AG08395 (cell line): ENCODE results near the gene SORCS1.

ENCODE experiments used
- DNase-seq: peaks from one replicate; pipeline ENCODE4 v3.0.0; 2012; ENCODE audit warnings: mixed read lengths, low spot score

Gene SORCS1

DNA sequence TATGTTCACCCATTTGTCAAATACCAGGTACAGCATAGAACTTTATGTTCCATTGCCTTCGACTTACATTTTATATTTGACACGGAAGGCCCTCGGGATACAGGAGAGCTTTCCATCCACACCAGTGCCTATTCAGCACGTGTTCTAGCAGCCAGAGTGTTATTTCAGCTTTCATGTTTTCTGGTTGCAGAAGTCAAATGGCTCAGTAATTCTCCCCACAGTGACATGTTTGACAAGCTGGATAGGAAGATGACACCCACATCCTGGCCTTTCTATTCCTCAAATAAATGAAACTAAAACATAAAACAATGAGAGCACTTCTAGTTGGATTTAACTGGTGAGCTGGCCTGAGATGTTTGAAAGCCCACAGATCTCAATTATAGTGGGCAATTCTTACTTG lies 173.4 kb downstream of the SORCS1 start:
- DNase-seq: no peak

DNA sequence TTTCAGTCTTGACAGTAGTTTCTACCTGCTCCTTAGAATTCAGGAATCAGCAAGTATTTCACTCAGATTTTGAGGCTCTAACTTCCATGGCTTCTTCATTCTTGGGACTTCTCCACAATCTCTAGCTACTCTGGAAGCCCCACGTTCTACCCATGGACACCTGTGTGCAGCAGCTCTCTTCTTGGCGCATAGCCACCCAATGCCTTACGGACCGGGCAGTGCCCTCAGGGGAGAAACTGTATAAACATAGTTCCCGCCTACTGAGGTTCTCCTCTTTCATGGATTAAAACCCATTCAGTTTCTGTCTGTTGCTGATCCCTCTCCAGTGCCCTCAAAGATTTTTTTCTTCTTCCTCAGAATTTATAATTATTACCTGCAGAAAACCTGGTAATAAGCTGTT lies 177.1 kb downstream of the SORCS1 start:
- DNase-seq: no peak

DNA sequence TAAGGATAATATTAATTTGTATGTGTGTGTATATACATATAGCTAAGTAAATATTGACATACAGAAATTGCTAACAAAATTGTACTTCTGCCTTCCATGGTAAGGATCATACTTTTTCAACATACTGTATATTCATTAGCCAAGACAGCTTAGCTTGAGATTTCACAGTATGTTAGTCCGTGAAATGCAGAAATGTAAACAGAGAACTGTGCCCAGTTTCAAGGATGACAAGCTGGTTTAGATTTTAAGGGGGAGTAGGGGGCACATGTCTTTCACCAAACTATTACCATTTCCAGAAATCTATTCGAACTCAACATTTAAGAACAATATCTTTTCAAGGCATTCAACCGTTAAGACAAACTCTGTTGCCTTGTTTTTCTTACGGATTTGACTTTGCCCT lies 182.2 kb downstream of the SORCS1 start:
- DNase-seq: no peak

DNA sequence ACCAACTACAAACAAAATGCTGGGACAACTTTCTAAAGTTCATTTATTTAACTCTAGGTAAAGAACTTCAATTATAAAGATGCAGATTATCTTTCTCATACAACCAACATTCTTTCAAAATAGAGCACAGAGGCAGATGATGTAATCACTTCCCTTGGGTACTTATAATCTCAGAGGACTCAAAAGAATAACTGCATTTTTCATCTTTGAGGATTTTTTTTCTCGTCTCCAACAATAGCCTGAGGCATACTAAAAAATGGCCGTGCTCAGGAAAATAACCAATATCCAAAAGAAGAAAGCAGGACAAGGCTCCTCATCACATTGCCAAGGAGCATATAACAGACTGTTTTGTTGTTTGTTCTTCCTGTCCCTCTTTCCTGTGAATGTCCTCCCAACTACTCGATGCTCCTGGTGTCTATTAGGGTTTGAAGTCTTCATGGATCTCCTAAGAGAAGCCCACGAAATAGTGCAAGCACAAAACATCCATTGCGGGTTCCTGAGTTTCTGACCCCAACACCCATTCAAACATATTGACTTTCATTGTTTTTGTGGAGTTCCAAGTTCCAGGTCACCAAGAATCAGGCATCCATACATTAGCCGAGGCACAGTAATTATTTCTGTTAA lies 182.9 kb downstream of the SORCS1 start:
- no peak for DNase-seq

DNA sequence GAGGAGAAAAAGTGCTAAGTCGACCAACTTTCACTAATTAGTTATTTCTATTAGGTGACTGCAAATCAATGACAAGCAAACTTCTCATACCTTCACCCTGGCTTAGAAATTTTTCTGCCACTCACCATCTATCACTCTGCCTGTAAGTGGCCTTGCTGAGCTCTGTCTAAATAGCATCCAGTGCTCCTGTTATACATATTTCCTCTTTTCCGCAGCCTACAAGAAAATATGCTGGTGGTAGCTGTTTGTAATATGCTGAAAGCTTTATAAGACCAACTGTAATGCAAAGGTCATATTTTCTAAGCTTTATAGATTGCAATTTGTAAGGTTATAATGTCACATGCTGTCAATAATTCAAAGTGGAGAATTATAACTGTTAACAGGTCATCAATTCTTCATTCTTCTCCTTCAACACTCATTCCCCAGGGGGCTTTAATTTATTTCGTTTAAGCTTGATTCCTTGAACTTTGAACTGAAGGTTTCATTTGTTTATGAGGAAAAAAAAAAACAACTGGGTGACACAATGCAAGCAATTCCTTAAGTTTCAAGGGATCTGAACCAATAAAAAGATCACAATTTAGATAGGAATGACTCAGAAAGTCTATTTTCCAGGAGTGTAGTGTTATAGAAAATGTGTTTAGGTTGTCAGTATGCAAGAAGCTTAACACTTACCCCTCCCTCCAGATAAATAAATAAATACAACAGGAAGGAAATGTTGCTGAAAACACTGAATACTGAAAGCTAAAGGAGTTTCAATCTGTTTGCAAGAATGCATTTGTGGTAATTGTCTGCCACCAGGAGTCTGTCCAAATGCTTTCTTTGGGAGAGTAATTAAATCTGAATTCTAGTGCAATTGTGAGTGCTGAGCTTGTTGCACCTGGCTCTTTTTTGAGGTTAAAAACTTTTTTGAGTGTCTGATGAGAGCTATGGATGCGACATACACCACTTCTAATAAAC lies 183.7 kb downstream of the SORCS1 start:
- no peak for DNase-seq

DNA sequence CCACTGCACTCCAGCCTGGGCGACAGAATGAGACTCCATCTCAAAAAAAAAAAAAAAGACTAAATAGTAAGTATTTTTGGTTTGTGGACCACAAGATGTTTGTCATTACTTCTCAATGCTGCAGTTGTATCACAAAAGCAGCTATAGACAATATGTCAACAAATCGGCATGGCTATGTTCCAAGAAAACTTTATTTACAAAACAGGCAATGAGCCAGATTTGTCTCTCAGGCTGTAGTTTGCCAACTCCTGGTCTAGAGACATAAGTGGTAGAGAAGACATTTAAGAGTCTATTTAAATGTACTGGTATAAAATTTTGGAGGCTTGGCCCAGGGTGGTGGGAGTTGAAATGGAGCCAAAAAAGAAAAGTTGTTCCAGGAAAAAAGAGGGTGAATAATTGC lies 185.8 kb downstream of the SORCS1 start:
- DNase-seq: no peak

DNA sequence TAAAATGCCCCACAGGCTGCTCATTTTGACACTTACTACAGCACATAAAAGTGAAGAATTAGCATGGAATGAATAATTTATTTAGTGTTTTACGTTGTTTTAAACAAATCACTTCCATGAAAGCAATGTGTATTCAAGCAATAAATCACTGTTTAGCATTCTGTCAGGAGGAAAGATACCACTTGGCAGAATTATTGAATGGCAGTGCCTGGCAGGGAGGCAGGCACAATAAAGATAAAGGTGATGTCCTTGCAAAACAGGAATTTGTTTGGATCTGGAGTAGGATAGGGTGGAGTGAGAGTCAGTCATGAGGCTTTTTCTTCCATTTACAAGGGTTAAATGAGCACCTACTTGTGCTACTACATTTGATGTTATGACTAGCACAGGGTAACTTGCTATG lies 190.8 kb downstream of the SORCS1 start:
- DNase-seq: no peak

DNA sequence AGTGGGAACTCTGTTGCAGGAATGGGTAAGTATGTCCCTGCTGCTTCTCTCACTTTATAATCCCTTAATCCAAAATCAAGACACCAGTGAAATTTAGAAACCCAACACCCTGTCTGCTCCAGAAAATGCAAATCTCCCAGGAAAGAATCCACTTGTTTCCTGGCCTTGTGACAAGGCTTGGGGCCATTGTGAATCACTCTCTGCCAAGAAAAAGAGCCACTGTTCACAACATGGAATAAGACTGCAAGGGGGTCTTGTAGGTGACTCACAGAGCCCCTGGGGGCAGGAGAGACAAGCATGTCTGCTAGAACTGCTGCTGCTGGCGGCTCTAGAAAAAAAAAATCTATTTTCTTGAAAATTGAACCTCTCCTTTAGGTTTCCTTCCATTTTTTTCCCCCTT lies 191.2 kb downstream of the SORCS1 start:
- no peak for DNase-seq

DNA sequence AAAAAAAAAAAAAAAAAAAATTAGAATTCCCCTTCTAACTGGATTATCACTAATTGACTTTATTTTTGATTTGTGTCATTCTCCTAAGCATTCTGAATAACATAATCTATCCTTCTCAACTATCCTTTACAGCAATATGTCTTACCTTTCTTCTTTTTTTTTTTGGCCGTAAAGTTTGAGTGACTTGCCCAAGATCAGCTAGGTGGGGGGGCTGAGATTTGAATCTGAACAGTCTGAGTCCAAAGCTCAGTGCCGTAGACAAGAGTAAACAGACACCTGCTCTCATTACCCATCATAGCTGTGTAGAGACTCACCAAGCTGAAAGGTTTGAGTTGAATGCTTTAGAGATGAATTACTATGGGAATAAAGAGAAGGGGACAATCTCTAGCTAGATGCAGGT lies 192.1 kb downstream of the SORCS1 start:
- DNase-seq: no peak

DNA sequence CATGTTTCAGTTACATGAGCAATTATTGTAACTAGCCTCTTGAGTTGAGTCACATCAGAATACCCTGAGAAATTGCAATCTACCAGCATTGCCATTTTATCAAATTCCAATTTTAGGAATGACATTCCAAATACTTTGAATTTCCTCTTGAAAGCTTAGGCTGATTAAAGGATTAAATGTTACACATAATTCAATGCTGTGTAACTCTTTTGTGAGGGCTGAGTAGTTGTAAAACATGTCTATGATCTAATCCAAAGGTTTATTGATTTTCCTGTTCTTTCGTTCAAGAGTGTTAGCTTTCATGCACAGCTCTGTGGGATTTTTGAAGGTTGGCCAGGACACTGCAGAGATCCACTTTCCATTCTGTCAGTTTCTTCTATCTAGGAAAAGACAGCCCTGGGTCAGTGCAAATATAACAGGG lies 193.1 kb downstream of the SORCS1 start:
- DNase-seq: no peak

DNA sequence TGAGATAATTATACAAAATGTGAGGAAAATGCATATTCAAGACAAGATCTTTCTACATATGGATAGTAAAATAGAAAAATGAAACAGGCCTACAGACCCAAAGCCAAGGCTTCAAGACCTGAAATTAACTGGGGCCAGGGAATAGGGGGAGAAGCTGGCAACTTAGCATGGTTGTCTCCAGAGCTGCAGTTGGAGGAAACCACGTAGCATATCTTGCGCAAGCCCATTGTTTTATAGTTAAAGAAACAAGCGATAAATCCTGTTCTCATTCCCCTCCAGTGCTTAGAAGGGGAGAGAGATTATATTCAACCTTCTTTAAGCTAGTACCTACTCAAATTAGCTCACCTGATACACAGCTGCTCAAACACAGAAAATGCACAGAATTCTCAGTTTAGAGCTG lies 197.1 kb downstream of the SORCS1 start:
- no peak for DNase-seq

DNA sequence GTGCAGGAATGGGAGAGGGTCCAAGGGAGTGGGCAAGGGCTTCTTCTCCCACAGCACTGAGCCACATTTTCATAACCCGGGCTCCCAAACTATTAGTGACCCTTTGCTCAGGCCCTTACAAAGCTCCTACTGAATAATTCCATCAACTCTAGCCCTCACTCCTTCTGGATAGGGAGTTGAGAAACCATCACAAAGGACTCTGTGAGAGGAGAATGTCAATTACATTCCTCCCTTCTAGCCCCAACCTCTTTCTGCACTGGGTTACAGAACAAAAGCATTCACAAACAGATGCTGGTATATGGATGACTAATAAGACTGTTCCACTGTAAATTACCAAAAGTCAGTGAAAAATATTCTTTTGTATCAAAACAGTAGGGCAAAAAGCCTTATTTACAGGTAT lies 203.7 kb downstream of the SORCS1 start:
- no peak for DNase-seq

DNA sequence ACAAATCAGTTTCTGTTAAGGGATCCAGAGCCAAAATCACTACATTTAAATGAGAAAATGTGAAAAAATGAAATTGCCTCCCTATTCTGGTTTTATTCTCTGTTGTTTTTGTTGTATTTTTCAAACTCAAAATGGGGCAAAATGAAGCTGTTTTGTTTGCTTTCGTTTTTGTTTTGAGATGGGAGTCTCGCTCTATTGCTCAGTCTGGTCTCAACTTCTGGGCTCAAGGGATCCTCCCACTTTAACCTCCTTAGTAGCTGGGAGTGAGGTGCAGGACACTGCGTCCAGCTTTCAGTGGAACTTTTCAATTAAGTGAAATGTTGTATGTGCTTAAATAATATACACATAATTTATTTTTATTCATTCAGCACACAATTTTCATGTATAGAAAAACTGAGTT lies 205.0 kb downstream of the SORCS1 start:
- no peak for DNase-seq

DNA sequence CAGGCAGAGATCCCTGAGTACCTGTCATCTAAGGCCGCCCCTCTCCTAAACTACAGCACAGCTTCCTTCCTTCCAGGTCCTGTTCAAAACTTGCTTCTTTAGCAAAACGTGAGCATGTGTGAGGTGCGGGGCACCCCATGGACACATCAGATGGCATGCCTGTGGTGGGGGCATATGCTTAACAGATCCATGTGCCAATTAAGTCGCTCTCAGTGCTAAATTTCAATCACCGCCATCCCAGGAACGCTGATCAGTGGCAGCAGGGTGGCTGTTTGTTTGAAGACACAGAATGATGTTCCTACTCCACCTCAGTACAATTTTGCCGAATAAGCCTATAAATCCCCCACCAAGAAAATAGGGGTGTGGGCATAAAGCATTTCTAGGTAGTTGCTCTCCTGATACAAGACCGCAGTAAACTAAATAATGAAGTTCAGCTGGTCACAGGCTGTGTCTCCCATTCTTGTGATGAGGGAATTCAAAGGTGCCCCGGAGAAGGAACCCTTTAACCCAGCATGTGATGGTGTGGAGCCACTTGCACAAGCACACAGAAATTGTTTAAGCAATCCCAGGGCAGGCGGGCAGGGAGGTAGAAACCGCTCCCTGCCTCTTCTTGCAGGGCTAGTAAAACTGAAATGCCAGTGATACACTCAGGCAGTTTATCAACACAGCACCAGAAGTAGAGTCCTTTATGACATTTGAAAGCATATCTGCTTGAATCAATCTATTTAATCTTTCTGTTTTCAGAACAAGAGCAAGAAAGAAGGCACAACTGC lies 205.7 kb downstream of the SORCS1 start:
- no peak for DNase-seq

DNA sequence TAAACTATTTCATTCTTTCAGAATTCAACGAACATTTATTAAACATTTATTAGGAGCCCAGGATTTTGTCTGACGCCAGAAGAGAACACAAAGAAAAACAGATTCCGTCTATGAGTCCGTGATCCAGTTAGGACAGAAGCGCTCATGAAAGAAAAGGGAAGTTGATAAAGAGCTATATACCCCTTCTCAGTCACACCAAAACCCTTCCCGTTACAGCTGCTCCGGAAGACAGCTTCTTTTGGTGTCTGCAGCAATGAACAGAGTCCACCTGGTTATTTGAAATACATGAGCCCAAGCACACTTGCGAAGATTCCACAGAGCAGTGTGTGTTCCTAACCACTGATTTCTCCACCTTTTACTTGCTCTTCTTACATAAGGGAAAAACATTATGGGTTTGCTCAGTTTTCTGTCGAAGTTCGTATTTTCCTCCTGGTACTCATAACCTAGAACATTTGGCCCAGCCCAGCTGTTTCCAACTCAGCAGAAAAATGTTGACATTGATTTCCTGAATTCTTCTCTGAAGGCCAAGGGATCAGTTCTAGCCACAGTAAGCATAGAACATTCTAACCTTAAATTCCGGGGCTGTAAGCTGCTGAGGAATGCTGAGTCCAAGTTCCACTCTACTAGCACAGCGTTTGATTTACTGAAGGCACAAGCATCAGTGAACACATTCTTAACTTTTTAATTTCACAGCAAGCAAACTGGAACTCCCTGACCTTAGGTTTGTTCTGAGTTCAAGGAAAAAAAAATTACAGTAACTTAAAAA lies 206.5 kb downstream of the SORCS1 start:
- DNase-seq: no peak

DNA sequence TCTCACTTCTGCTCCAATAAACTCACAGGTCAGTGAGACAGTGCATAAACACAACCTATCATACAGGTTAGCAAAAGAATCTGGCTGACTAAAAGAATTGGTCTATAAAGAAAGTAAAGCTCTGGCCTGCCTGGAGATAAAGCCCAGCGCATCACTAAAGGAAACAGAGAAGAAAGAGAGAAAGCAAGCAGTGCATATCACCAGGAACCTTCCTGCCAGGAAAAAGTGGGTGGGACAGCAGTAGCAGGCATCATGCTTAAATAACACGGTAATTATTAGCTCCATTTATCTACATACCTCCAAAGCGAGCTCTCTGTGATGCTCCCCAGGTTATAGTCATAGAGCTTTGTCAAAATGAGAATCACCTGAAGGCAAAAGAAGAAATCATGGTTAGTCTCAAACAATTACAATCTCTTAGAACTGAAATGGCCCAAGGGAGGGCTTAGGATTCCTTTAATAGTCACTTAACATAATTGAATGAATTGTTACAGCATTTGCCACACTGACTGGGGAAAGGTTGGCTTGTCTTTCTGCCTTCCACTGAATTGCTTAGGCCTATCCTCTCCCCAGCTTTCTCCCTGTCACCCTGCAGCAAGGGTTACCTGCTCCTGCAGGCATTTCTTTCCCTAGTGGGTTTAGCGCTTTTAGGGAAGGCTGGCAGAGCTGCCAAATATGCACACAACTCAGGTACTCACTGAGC lies 208.1 kb downstream of the SORCS1 start:
- no peak for DNase-seq

DNA sequence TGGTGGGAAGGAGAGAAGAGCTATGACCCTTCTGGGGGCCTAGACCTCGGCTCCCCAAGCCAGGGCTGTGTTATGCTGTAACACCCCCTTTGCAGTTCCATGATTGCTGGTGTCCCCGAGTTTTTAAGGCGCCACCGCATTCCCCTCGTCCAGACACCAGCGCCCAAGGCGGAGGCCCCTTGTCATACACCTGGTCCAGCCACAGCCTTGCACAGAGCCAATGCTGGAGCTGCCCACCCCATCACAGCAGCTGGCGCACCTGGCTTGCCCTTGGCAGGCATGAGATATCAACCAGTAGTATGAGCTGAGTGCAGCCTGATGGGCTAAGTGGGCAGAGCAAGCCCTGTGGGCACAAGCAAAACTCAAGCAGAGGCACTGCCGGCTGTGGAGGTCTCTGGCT lies 209.4 kb downstream of the SORCS1 start:
- no peak for DNase-seq

DNA sequence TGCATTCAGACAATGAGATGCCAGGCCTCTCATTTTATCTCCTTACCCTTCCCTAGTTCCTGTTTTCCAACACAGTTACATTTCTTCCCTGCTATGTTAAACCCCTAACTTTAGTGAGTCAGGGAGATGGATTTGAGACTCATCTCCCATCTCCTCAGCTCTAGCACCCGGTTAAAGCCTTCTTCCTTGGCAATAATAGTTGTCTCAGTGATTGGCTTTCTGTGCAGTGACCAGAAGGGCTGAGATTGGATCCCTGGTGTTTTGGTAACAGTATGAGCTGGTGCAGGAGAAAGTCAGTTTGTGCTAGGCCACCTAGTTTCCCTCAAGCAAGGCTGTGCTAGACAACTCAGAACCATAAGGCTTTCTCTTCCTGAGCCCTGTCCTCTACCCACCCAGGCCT lies 212.5 kb downstream of the SORCS1 start:
- no peak for DNase-seq

DNA sequence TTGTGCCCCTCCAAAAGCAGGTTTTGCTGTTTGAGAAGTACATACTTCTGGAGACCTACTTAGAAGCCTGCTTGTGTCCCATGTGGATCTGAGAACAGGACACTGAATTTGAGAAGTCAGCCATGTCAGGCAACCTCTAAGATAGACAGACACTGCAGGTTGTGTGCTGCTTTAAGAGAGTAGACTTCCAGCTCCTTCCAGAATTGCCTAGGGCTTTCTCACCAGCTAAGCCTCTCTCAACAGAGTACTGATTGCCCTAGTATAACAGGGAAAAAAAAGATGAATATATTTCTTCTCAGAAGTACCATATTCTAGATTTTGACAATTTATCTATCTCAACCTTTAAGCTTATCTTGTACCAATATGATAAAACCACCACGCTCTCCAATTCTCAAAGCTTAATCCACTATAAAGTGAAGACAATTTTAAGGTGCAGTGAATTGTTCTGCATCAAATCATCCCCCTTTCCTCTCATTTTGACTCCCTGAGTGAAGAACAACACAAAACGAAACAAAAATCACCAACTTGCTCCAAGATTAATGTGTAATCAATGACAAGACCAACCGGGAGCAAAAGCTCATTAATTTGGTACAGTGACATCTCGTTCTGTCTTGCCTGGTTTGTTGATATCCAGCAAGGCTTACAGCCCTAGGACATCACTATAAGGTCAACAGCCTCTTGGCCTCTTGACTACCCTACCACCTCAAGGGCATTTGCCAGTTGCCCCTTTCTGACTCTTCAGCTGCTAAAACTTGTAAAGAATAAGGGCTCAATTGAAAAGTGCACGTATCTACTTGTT lies 214.6 kb downstream of the SORCS1 start:
- DNase-seq: no peak

DNA sequence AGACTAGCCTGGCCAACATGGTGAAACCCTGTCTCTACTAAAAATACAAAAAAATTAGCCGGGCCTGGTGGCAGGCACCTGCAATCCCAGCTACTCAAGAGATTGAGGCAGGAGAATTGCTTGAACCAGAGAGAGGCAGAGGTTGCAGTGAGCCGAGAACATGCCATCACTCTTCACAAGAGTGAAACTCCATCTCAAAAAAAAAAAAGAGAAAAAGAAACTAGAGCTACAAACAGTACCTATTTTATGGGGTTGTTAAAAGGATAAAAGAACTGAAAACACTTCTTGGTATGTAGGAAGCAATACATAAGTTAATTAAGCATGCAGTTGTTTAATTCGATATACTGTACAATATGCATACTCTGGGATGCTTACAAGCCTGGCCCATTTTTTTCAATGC lies 216.9 kb downstream of the SORCS1 start:
- DNase-seq: no peak
